Left forelimb (tissue), 1 donor: ENCODE results near the gene SPECC1.
"Not testable (repeated sequence)": the region's sequence is repeated elsewhere in the genome, so short reads cannot be mapped to it uniquely, and the experiment has no call there.

ENCODE experiments used
- DNase-seq: peaks from one replicate; pipeline ENCODE4 v3.0.0-alpha.2; 2018; ENCODE audit warnings: low spot score

The SPECC1 gene

DNA sequence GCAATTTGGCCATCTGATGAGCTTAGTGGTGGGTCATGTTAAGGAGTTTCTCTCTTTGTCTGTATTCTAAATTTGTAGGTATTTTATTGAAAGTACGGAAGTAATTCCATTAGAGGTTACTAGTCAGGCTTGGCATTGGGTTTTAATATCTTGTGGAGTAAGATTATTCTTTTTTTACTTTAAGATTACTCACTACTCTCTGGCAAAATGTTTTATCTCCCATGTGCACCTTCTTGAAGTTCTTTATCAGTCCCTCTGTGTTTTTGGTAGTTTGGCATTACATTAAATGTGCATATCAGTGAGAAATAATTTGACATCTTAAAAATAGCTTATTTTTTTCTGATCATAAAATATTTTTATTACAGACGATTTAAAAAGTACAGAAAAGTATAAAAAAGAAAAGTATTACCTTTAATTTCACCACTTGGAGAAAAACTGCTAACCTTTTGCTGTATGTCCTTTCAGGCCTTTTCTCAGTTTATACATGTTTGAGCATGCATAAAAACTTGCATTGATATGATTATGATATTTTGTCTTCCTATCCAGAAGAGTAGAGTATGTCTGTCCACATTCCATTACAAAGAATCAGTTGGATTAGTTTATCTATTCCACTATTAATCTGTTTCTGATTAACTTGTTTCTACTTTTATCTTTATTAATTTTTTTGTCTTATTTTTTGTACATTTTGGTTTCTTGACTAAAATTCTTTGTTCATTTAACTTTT lies 198.3 kb downstream of the SPECC1 start:
- no peak for DNase-seq

DNA sequence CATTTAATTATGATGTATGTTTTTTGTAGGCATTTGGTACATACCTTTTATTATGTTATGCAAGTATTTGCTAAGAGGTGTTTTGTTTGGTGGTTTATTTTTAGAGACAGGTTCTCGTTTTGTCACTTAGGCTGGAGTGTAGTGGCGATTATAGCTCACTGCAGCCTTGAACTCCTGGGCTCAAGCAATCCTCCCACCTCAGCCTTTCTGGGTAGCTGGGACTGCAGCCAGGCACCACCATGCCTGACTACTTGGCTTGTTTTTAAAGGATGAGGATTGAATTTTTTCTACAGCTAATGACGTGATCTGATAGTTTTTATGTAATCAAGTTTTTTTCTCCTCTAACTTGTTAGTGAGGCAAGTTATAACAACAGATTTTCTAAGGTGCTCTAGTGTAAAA lies 199.6 kb downstream of the SPECC1 start:
- DNase-seq = no peak

DNA sequence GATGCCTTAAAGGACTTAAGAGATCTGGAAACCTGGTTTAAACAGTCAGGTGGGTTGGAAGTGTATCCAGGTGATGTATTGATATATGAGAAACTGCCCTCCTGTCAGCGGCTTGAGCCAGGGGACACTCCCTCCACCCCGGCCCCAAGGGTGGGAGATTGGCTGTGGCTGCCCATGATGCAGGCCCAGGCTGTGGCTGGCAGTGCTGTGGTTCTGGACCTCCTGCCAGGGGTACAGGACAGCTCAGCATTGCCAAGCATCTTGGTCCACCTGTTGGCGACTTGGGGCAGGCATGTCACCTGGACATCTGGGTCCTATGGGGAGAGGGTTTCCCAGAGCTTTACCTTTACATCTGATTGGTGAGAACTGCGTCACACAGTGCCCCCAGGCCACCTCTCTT lies 201.0 kb downstream of the SPECC1 start:
- DNase-seq = no peak

DNA sequence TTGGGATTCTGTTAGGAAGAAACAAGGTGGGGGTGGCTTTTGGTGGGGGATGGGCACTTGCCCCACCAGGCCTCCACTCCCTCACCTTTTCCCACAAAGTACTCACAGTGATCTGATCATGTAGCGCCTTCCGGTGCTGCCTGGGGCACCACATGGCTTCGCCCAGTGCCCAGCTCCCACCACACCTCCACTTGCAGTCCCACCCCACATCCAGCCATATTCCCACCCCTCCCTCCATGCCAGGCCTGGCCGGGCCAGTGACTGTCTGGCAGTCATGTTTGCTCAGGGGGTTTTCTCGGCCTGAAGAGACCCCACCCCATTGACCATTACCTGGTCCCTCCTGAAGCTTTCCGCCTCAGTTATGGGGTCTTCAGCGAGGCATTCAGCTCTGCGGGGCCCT lies 201.5 kb downstream of the SPECC1 start:
- DNase-seq = no peak

DNA sequence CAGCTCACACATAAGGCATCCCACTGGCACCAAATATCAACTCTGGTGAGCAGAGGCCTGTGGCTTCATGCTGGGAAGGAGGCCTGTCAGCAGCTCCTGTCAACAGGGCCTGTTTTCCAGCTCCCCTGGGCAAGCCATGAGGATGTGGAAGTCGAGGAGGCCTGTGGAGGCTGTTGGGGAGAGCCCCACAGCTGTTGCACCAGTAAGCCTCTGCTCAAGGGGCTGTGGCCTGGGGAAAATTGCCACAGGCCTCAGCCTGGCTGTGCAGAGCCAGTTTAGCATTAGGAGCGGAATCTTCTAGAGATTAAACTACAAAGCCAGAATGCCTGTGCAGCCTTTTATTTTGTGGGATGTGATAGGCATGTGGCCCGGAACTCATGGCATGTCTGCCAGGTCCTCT lies 202.1 kb downstream of the SPECC1 start:
- DNase-seq = no peak

DNA sequence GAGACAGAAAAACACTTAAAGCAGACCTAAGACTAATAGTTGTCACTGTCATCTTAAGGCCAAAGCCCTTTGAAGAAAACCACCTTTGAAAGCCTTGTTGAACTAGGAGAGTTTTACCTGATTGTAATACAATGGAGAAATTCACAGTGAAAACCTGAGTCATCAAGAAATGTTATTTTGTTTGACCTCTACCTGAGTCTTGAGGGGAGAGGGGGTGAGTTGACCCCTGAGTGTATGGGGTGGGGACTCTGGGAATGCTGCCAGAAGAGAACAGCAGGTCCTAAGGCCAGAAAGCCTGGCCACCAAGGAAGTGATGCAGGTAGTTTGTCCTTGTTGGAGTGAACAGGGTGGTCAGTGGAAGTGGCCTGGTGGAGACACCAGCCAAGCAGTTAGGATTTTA lies 204.3 kb downstream of the SPECC1 start:
- no peak for DNase-seq

DNA sequence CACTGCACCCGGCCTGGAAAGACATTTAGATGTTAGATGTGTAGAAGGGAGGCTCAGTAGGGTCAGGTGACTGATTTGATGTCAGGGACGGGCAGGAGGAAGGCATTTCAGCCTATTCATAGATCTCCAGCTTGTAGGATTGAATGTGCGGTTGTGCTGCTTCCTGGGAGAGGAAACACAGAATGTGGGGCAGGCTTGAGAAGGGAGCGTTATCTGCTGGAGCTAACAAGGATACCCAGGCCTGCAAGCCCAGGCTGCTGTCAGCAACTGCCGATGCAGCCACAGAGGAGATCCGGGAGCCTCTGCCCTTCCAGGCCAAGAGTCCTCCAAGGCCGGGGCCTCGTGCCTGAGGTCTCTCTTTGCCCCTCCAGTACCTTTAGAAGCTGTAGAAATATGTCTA lies 205.6 kb downstream of the SPECC1 start:
- no peak for DNase-seq

DNA sequence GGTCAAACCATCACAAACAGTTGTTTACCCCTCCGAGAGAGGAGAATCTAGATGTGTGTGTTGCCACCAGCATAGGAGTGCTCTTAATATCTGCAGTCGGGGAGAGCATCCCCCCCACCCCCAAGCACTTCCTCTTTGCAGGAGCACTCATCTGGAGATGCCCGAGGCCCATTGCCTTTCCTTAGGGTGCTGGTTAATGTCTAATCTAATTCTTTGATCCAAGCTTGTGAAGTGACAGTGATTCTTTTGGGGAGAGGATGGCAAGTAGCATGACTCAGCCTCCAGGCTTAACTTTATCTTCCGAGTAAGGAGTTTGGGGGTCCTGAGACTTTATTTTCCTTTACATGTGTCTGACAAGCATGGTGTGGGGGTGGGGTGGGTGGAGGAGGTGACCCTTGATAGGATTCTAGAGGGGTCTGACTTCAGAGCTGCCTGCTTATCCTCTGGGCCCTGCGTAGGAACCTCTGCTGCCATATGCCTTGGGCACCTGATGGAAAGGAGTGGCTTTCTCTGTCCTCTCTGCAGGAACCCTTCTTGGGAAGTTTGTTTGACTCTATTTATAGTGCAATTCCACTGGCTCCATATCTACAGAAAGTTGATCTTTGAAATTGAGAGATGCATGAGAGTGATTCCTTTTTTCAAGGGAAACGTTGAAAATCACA lies 207.1 kb downstream of the SPECC1 start:
- no peak for DNase-seq

DNA sequence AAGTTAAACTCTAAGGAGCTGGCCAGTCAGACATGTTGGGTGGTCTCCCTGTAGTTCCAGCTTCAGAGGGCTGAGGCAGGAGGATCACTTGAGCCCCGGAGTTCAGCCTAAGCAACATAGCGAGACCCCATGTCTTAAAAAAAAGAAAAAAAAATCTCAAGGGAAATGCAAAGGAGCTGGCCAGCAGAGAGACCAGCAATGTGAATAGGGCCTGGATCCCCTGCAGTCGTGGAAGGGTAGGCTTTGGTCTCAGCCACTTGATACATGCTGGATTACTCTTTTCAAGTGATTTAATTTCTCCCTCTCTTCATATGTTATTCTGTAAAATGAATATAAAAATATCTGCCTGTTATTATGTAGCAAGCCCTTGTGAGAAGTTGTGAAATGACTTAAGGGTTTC lies 207.7 kb downstream of the SPECC1 start:
- DNase-seq = no peak

DNA sequence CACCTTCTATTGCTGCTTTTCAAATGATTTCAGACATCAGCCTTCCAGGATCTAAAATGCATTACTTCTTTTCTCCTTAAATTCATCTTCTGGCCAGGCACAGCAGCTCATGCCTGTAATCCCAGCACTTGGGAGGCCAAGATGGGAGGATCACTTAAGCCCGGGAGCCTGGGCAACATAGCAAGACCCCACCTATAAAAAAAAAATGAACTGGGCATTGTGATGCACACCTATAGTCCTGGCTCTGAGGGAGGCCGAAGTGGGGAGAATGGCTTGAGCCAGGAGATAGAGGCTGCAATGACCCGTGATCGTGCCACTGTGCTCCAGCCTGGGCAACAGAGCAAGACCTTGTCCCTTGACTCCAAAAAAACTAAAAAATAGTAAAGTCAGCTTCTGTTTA lies 208.5 kb downstream of the SPECC1 start:
- no peak for DNase-seq

DNA sequence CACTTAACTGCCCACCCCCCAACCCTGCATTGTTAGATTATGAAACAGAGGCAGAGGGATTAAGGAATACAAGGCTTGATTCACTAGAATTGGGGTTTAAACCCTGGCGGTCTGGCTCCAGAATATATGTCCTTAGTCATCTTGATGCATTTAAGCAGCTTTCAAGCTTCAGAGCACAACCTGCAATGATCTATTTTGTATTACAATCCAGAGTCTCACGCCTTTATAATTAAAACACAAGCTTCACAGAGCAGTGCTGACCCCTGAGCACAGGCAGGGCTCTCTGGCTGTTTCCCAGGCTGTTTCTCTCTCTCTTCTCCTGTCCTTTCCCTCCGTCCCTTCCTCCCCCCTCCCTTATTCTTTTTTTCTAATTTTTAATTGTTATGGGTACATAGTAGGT lies 209.1 kb downstream of the SPECC1 start:
- DNase-seq = no peak

DNA sequence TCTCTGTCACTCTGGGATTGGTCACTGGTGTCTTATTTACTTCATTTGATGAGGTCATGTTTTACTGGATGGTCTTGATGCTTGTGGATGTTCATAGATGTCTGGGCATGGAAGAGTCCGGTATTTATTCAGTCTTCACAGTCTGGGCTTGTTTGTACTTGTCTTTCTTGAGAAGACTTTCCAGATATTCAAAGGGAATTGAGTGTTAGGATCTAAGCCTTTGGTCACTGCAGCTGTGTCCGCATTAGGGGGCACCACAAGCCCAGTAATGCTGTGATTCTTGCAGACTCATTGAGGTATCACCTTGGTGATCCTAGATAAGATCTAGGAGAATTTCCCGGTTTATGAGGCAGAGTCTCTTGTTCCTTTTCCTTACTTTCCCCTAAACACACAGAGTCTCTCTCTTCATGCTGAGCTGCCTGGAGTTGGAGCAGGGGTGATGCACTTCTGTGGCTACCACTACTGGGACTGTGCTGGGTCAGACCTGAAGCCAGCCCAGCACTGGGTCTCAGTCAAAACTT lies 214.7 kb downstream of the SPECC1 start:
- DNase-seq = no peak

DNA sequence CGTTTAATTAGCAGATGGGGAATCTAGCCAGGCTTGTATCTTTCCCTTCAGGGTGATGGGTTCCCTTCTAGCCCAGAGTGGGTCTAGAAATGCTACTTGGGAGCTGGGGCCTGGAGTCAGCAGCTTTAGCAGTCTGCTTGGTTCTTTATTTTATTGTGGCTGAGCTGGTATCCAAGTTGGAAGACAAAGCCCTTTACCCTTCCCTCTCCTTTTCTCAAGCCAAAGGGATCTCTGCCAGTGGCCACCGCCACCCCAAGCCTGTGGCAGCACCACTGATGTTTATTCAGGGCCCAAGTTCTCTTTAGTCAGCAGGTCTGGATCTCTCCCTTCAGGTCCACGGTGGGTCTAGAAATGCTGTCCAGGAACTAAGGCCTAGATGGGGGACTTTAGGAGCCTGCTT lies 215.2 kb downstream of the SPECC1 start:
- DNase-seq = no peak

DNA sequence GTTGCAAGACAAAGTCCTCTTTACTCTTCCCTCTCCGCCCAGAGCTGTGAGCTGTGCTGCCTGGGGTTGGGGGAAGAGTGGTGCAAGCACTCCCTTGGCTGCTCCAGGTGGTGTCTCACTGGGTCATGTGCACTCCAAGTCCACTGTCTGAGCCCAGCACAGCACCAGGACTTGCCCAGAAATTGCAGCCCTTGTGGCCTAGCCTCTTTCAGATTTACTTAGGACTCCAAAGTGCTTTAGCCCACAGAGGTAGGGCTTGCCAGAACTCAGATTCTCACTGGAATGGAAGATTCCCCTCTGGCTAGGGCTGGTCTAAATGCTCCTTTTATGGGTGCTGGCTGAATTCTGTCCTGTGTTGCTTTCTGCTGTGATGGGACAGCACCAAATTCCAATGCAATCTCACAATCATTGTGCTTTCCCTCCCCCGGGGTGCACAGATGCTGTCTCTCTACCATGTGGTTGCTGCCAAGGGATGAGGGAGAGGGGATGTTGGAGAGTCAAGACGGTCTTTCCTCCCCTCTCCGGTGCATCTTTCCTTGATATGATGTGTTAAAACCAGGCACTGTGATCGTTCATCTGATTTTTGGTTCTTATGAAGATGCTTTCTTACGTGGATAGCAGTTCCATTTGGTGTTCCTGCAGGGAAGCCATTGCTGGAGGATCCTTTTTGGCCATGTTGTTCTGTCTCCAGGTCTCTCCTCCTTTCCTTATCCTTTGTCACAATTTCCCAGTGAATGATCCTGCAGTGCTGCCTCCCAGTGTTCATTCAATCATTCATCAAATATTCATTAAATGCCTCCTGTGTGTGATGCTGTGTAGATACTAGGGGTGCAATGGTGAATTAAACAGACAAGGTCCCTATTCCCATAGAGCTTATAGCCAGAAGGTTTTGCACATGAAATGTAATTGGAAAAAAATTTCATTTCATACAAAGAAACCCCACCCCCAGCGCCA lies 216.3 kb downstream of the SPECC1 start:
- DNase-seq = no peak

DNA sequence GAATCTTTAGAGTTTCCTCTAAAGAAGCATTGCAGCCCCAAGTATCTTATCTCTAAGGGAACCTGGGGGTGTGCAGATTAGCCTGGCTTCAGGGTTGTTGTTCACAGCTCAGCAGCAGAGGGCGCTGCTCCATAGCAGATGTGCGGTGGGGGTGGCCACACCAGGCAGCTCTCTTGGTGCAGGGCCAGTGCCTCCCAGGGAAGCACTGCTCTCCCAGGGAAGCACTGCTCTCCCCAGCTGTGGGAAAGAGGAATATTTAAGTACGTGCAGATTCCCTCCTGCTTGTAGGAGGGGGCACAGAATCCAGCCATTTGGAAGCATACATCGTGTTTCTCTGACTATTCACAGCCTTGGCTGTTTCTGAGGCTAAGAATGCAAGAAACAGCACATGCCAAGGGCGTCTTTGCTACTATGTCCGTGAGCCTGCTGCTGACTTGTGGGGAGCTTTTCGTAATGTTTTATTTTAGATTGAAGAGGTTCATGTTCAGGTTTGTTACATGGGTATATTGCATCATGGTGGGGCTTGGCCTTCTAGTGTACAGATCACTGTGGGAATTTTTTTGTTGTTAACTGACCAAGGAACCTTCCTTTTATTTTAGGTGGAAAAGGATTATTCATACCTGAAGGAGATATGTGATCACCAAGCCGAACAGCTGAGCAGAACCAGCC lies 217.8 kb downstream of the SPECC1 start:
- DNase-seq = peak; percentile 87

DNA sequence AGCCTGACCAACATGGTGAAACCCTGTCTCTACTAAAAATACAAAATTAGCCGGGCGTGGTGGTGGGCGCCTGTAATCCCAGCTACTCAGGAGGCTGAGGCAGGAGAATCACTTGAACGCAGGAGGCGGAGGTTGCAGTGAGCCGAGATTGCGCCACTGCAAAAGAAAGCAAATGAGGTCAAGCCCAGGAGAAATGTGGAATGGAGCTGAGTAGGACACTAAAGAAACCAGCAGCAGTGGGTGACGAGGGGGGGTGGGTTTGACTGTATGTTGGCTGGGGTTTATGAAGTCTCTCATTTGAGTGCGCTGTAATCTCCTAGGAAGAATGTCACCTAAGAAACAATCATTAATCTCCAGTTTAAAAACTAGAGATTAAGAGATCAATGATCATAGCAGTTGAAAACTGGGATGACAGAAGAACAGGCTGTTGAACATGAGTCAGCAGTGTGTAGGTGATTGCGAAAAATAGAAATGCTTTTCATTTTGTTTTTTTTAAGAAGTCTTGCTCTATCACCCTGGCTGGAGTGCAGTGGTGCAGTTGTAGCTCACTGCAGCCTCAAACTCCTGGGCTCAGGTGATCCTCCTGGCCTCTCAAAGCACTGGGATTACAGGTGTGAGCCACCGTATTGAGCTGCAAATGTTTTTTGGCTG lies 218.7 kb downstream of the SPECC1 start:
- not testable (repeated sequence) for DNase-seq

DNA sequence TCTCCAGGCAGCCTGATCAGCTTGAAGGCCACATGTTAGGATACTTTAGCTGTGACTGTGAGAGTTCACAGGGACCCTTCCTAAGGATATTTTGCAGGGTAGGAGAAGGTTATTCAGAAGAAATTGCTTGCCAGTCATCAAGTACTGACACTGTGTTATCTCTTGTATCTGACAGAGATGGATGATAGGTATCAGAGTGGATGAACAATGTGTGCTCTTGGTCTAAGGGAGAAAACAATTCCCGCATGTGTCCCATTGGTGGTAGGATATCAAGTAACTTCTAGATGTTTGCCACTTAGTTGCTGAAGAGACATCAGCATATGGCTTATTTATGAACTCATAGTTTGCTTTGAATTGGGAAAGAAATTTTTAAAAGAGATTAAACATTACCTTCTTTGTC lies 219.3 kb downstream of the SPECC1 start:
- DNase-seq = no peak

DNA sequence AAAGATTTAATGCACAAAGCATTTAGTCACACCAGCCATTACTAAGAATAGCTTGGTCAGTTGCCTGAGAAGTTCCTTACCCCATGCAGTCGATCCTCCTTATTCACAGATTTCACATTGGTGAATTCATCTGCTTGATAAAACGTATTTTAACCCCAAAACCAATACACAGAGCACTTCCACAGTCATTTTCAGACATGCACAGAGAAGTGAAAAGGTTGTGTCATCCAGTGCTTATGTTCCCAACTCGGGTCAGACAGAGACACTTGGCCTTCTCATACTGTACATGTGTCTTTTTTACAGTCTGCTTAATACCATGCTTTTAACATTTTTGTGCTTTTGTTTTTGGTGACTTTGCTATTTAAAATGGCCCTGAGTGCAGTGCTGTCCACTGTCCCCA lies 219.7 kb downstream of the SPECC1 start:
- DNase-seq = no peak

DNA sequence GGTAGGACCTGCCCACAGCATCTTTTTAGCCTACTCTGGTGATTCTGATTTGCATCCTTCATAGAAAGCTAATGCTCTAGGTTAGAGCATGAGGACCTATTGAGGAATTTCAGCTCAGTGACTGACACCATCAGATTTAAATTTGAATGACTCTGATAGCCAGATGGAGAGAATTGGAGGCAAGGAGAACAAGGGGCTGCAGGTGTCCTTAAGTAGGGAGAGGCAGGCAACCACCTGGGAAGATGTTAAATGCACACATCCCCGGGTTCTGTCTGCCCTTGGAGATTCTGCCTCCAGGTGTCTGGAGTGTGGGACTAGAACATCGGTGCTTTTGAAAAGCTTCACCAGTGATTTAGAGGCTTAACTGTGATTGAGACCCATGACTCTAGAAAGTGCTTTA lies 221.8 kb downstream of the SPECC1 start:
- DNase-seq = no peak

DNA sequence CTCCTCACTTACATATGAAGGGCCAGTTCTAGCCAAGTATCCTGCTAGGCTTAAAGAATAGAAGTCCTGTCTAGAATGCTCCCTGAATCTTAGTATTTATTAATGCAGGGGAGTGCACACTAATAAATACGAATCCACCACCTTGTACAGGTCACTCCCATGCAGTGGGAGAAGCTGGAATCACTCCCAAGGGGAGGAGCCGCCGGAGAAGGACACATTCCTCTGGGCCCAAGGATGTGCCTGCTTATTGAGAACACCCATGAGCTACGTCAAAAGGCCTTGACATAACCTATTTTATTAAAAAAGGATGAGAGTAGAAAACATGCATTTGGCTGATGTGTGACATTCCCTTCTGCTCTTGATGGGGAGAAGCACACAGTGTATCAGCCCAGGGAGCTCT lies 223.5 kb downstream of the SPECC1 start:
- no peak for DNase-seq

DNA sequence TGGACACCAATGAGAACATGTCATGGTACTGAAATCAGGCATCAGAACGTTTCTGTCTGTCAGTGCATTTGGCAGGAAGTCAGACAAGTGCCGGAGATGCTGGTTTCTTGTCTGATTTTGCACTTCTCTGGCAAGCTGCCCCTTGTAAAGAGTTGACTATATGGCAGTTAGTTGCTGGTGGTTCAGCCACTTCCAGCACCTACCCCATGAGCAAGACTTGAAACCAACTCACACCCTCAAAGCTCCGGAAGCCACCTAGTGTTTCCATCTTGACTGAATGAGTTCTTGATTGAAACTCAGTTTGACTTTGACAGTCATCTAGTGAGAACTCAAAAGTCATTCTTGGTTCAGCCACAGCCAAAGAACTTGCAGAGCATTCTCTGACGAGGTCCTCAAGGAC lies 225.1 kb downstream of the SPECC1 start:
- no peak for DNase-seq

DNA sequence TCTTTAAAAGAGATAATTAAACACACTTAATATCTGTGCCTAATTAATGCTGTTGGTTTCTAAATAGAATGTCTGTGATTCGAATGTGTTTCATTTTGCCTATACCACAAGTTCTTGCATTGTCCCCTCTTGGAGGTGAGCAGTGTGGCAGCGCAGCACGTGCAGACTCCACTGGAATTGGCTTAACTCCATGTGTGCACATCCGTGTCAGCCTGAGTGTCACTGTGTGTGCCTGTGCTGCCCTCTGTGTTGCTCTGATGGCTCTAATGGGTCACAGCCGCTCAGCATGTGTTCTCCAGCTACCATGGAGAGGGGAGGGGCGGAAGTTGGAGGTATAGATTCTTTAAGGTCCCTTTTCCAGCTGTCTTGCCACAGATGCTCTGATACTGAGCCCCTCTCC lies 226.6 kb downstream of the SPECC1 start:
- DNase-seq = no peak
